Transverse colon (tissue), 4 donors: ENCODE measurements around the gene KRT4. TPM values are rescaled to one million over a fixed set of nuclear protein-coding genes. Genes with fewer than 3 reads are reported as not detected.

Experiments used
- DNase-seq: peaks from one replicate; pipeline ENCODE4 v3.0.0-alpha.2; 2019
- H3K27ac ChIP-seq, 4 donors: fragments of 200-600 bp; sonication (generic); 2 replicates each; pipeline ENCODE4 v1.5.1; 2016 to 2018; ENCODE audit warnings: inconsistent platforms in 4 of 4
- H3K27me3 ChIP-seq: fragments of 200-600 bp; sonication (generic); 2 replicates; pipeline ENCODE4 v1.5.1; 2017; ENCODE audit warnings: inconsistent platforms
- H3K36me3 ChIP-seq, 4 donors: fragments of 200-600 bp; sonication (generic); 2 replicates each; pipeline ENCODE4 v1.5.1; 2017 to 2019; ENCODE audit warnings: inconsistent platforms in 4 of 4
- H3K4me1 ChIP-seq, 4 donors: fragments of 200-600 bp; sonication (generic); 2 replicates each; pipeline ENCODE4 v1.5.1; 2017 to 2020; ENCODE audit warnings: inconsistent platforms in 4 of 4
- H3K4me3 ChIP-seq, 4 donors: fragments of 200-600 bp; sonication (generic); 1 replicate in 1 of 4; 2 replicates in 3 of 4; pipeline versions ENCODE4 v1.5.1 to v1.6.1; 2017 to 2019; ENCODE audit warnings: inconsistent platforms in 4 of 4
- H3K9me3 ChIP-seq, 2 donors: fragments of 200-600 bp; sonication (generic); 2 replicates each; pipeline ENCODE4 v1.5.1; 2017 to 2019; ENCODE audit warnings: inconsistent platforms in 2 of 2
- EP300 ChIP-seq: sonication (generic); formaldehyde crosslinking; IDR thresholded peaks from one replicate; pipeline ENCODE4 v1.6.1; 2017; ENCODE audit warnings: antibody characterized with exemption, low read depth
- POLR2A ChIP-seq: fragments of 450-650 bp; IDR thresholded peaks from one replicate; pipeline ENCODE4 v1.6.1; 2016; ENCODE audit warnings: antibody characterized with exemption, mild to moderate bottlenecking, moderate library complexity
- POLR2AphosphoS5 ChIP-seq, 3 donors: sonication (generic); formaldehyde crosslinking; IDR thresholded peaks; one replicate each; pipeline ENCODE4 v1.6.1; 2016; ENCODE audit warnings: antibody characterized with exemption in 3 of 3
- WGBS, 2 donors: methylation state at CpG; one replicate each; pipeline ENCODE4 v1.1.5; 2018; ENCODE audit warnings: low coverage in 1 of 2; 5-methylcytosine and 5-hydroxymethylcytosine counted together
- in situ Hi-C, 4 donors: fragments of 200-750 bp; cut with MboI; loops; one replicate each; pipeline versions ENCODE4 v1.15.0 to v1.15.1; 2017; ENCODE audit warnings: low sequenced_read_pairs in 3 of 4, low pct_ligation_motif_present in 1 of 4, low pct_unique_long_range_greater_than_20kb in 1 of 4
- intact Hi-C: fragments of 100-400 bp; cut with DNase I; formaldehyde crosslinking; loops from one replicate; pipeline ENCODE4 v1.15.1; 2023; ENCODE audit warnings: low total_unique reads
- total RNA-seq, 4 donors: library from RNA; depleted of rRNA; stranded (reverse); fragments of >200 nt; gene quantifications; one replicate each; pipeline ENCODE4 v1.1.0, GENCODE V29; 2016
- TF ChIP-seq, protein P1 (sequence below), 5 experiments: fragments of 200-600 bp in 3 of 5; fragments of 450-650 bp in 2 of 5; sonication (generic) in 3 of 5; IDR thresholded peaks; 1 replicate in 2 of 5; 2 replicates in 3 of 5; pipeline ENCODE4 v1.5.1; 2016 to 2017; ENCODE audit warnings: antibody characterized with exemption in 5 of 5, inconsistent platforms in 3 of 5, mild to moderate bottlenecking in 2 of 5, moderate library complexity in 1 of 5

Gene KRT4
- total RNA-seq, 4 donors from 2014 or later = not detected

- H3K4me3 ChIP-seq = no peak overlapping the region
- 87 to 100% methylated on average over 2 to 20 of the region's 20 CpGs for WGBS, 2 donors
- in situ Hi-C loops = no loop called here
- DNase-seq = peak; percentile 27
- H3K4me1 ChIP-seq = no peaks in the 10 kb centered on the region
- H3K9me3 ChIP-seq = no peaks in the 10 kb centered on the region
- H3K27ac ChIP-seq = no peak overlapping the region
- no peaks in the 10 kb centered on the region for H3K36me3 ChIP-seq
- peaks cover 4% of the 10 kb centered on the region for H3K27me3 ChIP-seq
- intact Hi-C loops = no loop called here
- TF ChIP-seq EP300 (no peak), POLR2A (no peak), POLR2AphosphoS5 (IDR thresholded peaks at IDR 0.05) (no peak)
- TF ChIP-seq, protein P1, sequence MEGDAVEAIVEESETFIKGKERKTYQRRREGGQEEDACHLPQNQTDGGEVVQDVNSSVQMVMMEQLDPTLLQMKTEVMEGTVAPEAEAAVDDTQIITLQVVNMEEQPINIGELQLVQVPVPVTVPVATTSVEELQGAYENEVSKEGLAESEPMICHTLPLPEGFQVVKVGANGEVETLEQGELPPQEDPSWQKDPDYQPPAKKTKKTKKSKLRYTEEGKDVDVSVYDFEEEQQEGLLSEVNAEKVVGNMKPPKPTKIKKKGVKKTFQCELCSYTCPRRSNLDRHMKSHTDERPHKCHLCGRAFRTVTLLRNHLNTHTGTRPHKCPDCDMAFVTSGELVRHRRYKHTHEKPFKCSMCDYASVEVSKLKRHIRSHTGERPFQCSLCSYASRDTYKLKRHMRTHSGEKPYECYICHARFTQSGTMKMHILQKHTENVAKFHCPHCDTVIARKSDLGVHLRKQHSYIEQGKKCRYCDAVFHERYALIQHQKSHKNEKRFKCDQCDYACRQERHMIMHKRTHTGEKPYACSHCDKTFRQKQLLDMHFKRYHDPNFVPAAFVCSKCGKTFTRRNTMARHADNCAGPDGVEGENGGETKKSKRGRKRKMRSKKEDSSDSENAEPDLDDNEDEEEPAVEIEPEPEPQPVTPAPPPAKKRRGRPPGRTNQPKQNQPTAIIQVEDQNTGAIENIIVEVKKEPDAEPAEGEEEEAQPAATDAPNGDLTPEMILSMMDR (IDR thresholded peaks at IDR 0.05) = no peak
These were observed 19.3 kb upstream of the KRT4 start for GRCh38 chr12:52832985-52833905.

DNA sequence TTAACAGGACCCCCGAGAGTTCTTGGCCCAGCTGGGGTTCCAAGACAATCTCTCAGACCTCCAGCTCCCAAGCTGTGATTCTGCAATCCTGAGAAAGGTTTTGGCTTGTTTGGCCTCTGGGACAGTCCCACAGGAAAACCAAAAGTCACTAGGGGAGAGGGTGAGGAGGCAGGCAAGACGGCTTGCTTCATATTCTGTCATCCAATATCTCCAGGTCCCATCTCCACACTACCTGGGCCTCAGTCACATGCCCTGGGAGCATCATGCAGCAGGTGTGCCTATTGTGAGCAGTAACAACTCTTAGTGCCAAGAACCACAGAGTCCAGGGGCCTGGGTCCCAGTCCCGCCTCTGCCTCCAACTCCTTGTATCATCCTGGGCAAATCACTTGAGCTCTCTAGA is 18.5 kb upstream of the KRT4 start:
- Histone ChIP-seq H3K36me3 (no peaks in the 10 kb centered on the region), H3K27ac (no peak overlapping the region), H3K4me3 (no peak overlapping the region), H3K27me3 (peaks cover under 1% of the 10 kb centered on the region), H3K4me1 (no peaks in the 10 kb centered on the region), H3K9me3 (no peaks in the 10 kb centered on the region)
- intact Hi-C loops (no loop called here), in situ Hi-C loops (no loop called here)
- no peak for DNase-seq
- TF ChIP-seq, protein P1 (IDR thresholded peaks at IDR 0.05) = no peak
- TF ChIP-seq EP300 (no peak), POLR2A (no peak), POLR2AphosphoS5 (IDR thresholded peaks at IDR 0.05) (no peak)
- WGBS, 2 donors = 59% methylated on average over 3 of the region's 3 CpGs; no CpG with 5 or more reads in 1 of the 2 donors

DNA sequence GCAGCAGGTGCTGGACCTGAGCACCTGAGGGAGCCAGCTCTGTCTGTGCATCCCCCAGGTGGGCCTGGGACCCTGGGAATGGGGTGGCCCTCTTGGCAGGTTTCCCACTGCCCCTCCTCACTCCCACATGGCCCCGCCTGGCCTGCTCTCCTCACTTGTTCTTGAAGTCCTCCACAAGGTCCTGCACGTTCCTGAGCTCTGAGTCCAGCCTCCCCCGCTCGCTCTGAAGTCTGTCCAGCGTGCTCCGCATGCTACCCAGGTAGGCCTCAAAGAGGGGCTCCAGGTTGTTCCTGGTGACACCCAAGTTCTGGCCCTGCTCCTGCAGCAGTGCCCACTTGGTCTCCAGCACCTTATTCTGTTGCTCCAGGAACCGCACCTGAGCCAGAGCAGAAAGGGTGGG is 17.3 kb upstream of the KRT4 start:
- WGBS, 2 donors = 80 to 100% methylated on average over 2 to 7 of the region's 7 CpGs
- intact Hi-C loops (no loop called here), in situ Hi-C loops (no loop called here)
- TF ChIP-seq EP300 (no peak), POLR2AphosphoS5 (IDR thresholded peaks at IDR 0.05) (no peak), POLR2A (no peak)
- TF ChIP-seq, protein P1 (IDR thresholded peaks at IDR 0.05) = no peak
- Histone ChIP-seq H3K9me3 (no peaks in the 10 kb centered on the region), H3K4me1 (no peaks in the 10 kb centered on the region), H3K27ac (no peak overlapping the region), H3K4me3 (no peak overlapping the region), H3K27me3 (no peaks in the 10 kb centered on the region), H3K36me3 (no peaks in the 10 kb centered on the region)
- DNase-seq = no peak

DNA sequence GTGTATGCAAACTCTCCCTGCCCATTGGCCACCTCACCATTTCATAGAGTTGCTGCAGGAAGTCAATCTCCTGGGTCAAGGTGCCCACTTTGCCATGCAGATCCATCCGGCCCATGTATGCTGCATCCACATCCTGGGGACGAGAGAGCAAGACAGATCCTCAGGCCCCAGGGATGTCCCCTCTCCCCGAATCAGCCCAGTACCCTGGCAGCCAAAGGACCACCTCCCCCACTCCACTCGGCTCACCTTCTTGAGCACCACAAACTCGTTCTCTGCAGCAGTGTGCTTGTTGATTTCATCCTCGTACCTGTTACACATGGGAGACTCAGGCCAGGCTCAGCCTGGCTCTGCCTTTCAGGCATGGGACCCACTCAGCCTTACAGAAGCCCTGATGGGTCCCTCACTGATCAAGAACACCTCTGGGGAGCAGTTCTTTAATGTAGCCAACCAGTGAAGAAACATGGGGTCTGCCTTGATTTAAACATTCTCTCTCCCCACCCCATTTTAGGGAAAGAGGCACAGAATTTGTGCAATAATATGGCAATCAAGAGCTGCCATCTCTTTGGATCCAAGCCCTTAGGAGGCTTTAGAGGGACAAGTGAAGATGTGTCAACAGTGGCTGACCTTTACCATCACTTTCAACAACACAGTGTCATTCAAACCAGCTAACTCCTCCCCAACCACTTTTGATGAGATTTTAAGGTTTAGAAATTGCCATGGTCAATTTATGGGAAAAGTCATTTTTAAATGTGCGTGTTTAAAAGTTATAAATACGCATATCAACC is 16.3 kb upstream of the KRT4 start:
- Histone ChIP-seq H3K27ac (no peak overlapping the region), H3K4me3 (no peak overlapping the region), H3K4me1 (no peaks in the 10 kb centered on the region), H3K9me3 (no peaks in the 10 kb centered on the region), H3K36me3 (no peaks in the 10 kb centered on the region), H3K27me3 (no peaks in the 10 kb centered on the region)
- 70 to 84% methylated on average over 4 to 8 of the region's 8 CpGs for WGBS, 2 donors
- TF ChIP-seq, protein P1 (IDR thresholded peaks at IDR 0.05) = no peak
- TF ChIP-seq EP300 = no peak
- TF ChIP-seq POLR2AphosphoS5 (IDR thresholded peaks at IDR 0.05) = no peak
- no peak for TF ChIP-seq POLR2A
- intact Hi-C loops (no loop called here), in situ Hi-C loops (no loop called here)
- no peak for DNase-seq
